Stimulated activated naive CD8-positive, alpha-beta T cell treated with anti-CD3 and anti-CD28 coated beads, Interleukin-15, amount 100 ng/mL, for 72 hours (primary cell): ENCODE data around the gene HOXD9.
A peak's percentile ranks its signal among the peaks of the same experiment; 100 is the strongest.

ENCODE experiments used
- ATAC-seq: fragments of 150-1000 bp; cut with Tn5 transposase; 2 replicates; pipeline ENCODE4 v1.10.0; 2021; ENCODE audit warnings: mild to moderate bottlenecking, moderate library complexity
- DNase-seq, 2 donors: peaks; one replicate each; pipeline ENCODE4 v3.0.0; 2021 to 2022
- H3K27ac Mint-ChIP-seq, 2 donors: one replicate each; pipeline ENCODE4 v1.8.0; 2022; ENCODE audit warnings: mild to moderate bottlenecking in 2 of 2, mixed read lengths in 2 of 2, moderate library complexity in 2 of 2
- H3K27me3 Mint-ChIP-seq: one replicate; pipeline ENCODE4 v1.8.0; 2022; ENCODE audit warnings: mixed read lengths
- H3K4me1 Mint-ChIP-seq: one replicate; pipeline ENCODE4 v1.8.0; 2022; ENCODE audit warnings: mild to moderate bottlenecking, mixed read lengths
- H3K4me3 Mint-ChIP-seq, 2 donors: one replicate each; pipeline ENCODE4 v1.8.0; 2022; ENCODE audit warnings: mild to moderate bottlenecking in 2 of 2, mixed read lengths in 2 of 2, moderate library complexity in 1 of 2
- H3K9me3 Mint-ChIP-seq, 2 donors: one replicate each; pipeline ENCODE4 v1.8.0; 2022; ENCODE audit warnings: mixed read lengths in 2 of 2

HOXD9 gene

GRCh38 chr2:176154576-176155252 lies 32.2 kb downstream of the HOXD9 start:
- ATAC-seq (no peak), DNase-seq (no peak)
- H3K27ac Mint-ChIP-seq = no peak overlapping the region
- H3K27me3 Mint-ChIP-seq = peaks cover 99% of the 10 kb centered on the region
- peaks cover 29% of the 10 kb centered on the region for H3K4me1 Mint-ChIP-seq
- H3K9me3 Mint-ChIP-seq = no peaks in the 10 kb centered on the region
- no peak overlapping the region for H3K4me3 Mint-ChIP-seq

- Mint-ChIP-seq H3K4me3 (no peak overlapping the region), H3K27me3 (peaks cover 99% of the 10 kb centered on the region), H3K27ac (no peak overlapping the region), H3K4me1 (peaks cover 30% of the 10 kb centered on the region), H3K9me3 (no peaks in the 10 kb centered on the region)
- ATAC-seq (no peak), DNase-seq (no peak)
Measured at GRCh38 chr2:176155356-176156044, 33.0 kb downstream of the HOXD9 start.

- Mint-ChIP-seq H3K27ac (no peak overlapping the region), H3K27me3 (peaks cover 99% of the 10 kb centered on the region), H3K4me1 (peaks cover 37% of the 10 kb centered on the region)
Measured at GRCh38 chr2:176156301-176156806, 33.8 kb downstream of the HOXD9 start.

GRCh38 chr2:176156807-176157498 lies 34.4 kb downstream of the HOXD9 start, which contains the start of gene HOXD3:
Gene HOXD3 (plus strand): TSS chr2:176157307. CDS start chr2:176169115, 11,808 bp downstream.
- H3K27ac Mint-ChIP-seq = no peak within 1 kb of the TSS
- H3K27me3 Mint-ChIP-seq = peaks cover 99% of the 10 kb centered on the region
- ATAC-seq = no peak
- no peak for DNase-seq
- H3K9me3 Mint-ChIP-seq = no peaks in the 10 kb centered on the region
- peak within 1 kb of the TSS; percentile 59 to 68 for H3K4me3 Mint-ChIP-seq
- peaks cover 43% of the 10 kb centered on the region for H3K4me1 Mint-ChIP-seq

More at GRCh38 chr2:176156301-176156806, 33.8 kb downstream of the HOXD9 start:
- H3K9me3 Mint-ChIP-seq = no peaks in the 10 kb centered on the region
- ATAC-seq (no peak), DNase-seq (no peak)
- no peak overlapping the region for H3K4me3 Mint-ChIP-seq

GRCh38 chr2:176157499-176158185 lies 35.1 kb downstream of the HOXD9 start:
- no peaks in the 10 kb centered on the region for H3K9me3 Mint-ChIP-seq
- ATAC-seq = no peak
- H3K27ac Mint-ChIP-seq = no peak overlapping the region
- peaks cover 43% of the 10 kb centered on the region for H3K4me1 Mint-ChIP-seq
- no peak for DNase-seq
- H3K4me3 Mint-ChIP-seq = peak overlapping the region; percentile 59 to 68
- peaks cover 99% of the 10 kb centered on the region for H3K27me3 Mint-ChIP-seq

GRCh38 chr2:176158186-176158591 lies 35.7 kb downstream of the HOXD9 start:
- H3K4me3 Mint-ChIP-seq = peak overlapping the region; percentile 59 to 68
- H3K27ac Mint-ChIP-seq = no peak overlapping the region
- ATAC-seq = no peak
- no peak for DNase-seq
- H3K9me3 Mint-ChIP-seq = no peaks in the 10 kb centered on the region
- H3K4me1 Mint-ChIP-seq = peaks cover 45% of the 10 kb centered on the region
- peaks cover 99% of the 10 kb centered on the region for H3K27me3 Mint-ChIP-seq

GRCh38 chr2:176158855-176159662 lies 36.5 kb downstream of the HOXD9 start:
- H3K4me1 Mint-ChIP-seq = peaks cover 54% of the 10 kb centered on the region
- H3K9me3 Mint-ChIP-seq = no peaks in the 10 kb centered on the region
- ATAC-seq (no peak), DNase-seq (no peak)
- H3K27me3 Mint-ChIP-seq = peaks cover 100% of the 10 kb centered on the region
- no peak overlapping the region for H3K27ac Mint-ChIP-seq
- H3K4me3 Mint-ChIP-seq = peak overlapping the region in 1 of 2 donors; percentile 42

- no peaks in the 10 kb centered on the region for H3K9me3 Mint-ChIP-seq
- DNase-seq (no peak), ATAC-seq (peak; percentile 43)
- peaks cover 61% of the 10 kb centered on the region for H3K4me1 Mint-ChIP-seq
- peaks cover 100% of the 10 kb centered on the region for H3K27me3 Mint-ChIP-seq
- H3K27ac Mint-ChIP-seq = no peak overlapping the region
- peak overlapping the region in 1 of 2 donors; percentile 42 for H3K4me3 Mint-ChIP-seq
Measured at GRCh38 chr2:176159663-176160250, 37.2 kb downstream of the HOXD9 start.

GRCh38 chr2:176160251-176160985 lies 37.9 kb downstream of the HOXD9 start:
- H3K27me3 Mint-ChIP-seq = peaks cover 100% of the 10 kb centered on the region
- peak overlapping the region in 1 of 2 donors; percentile 48 for H3K27ac Mint-ChIP-seq
- peaks cover 65% of the 10 kb centered on the region for H3K4me1 Mint-ChIP-seq
- H3K4me3 Mint-ChIP-seq = peak overlapping the region; percentile 39 to 53
- DNase-seq (no peak), ATAC-seq (no peak)
- H3K9me3 Mint-ChIP-seq = no peaks in the 10 kb centered on the region

GRCh38 chr2:176160986-176161824 lies 38.7 kb downstream of the HOXD9 start:
- ATAC-seq (no peak), DNase-seq (no peak)
- Mint-ChIP-seq H3K27ac (no peak overlapping the region), H3K4me1 (peaks cover 65% of the 10 kb centered on the region), H3K4me3 (no peak overlapping the region), H3K9me3 (no peaks in the 10 kb centered on the region), H3K27me3 (peaks cover 100% of the 10 kb centered on the region)

GRCh38 chr2:176161825-176162626 lies 39.5 kb downstream of the HOXD9 start:
- Mint-ChIP-seq H3K27me3 (peaks cover 100% of the 10 kb centered on the region), H3K27ac (no peak overlapping the region), H3K4me1 (peaks cover 65% of the 10 kb centered on the region), H3K4me3 (no peak overlapping the region), H3K9me3 (no peaks in the 10 kb centered on the region)
- DNase-seq (no peak), ATAC-seq (no peak)

GRCh38 chr2:176162911-176163671 lies 40.6 kb downstream of the HOXD9 start:
- Mint-ChIP-seq H3K27ac (no peak overlapping the region), H3K9me3 (no peaks in the 10 kb centered on the region), H3K27me3 (peaks cover 100% of the 10 kb centered on the region), H3K4me3 (no peak overlapping the region), H3K4me1 (peaks cover 56% of the 10 kb centered on the region)
- no peak for DNase-seq
- ATAC-seq = no peak
